ENCODE data around the gene ADAM12.

ADAM12 gene

GRCh38 chr10:126073606-126074005, 314.7 kb downstream of the ADAM12 start:
- no peak overlapping the region for H3K4me3 ChIP-seq (ENCODE audit: low read depth, low read length)
- TF ChIP-seq CTCF (IDR thresholded peaks at IDR 0.05; ENCODE audit: low read depth, low read length): no peak

GRCh38 chr10:126072622-126073021, 315.7 kb downstream of the ADAM12 start:
- H3K4me3 ChIP-seq (ENCODE audit: low read depth, low read length): no peak overlapping the region
- TF ChIP-seq CTCF (IDR thresholded peaks at IDR 0.05; ENCODE audit: low read depth, low read length): no peak

DNA sequence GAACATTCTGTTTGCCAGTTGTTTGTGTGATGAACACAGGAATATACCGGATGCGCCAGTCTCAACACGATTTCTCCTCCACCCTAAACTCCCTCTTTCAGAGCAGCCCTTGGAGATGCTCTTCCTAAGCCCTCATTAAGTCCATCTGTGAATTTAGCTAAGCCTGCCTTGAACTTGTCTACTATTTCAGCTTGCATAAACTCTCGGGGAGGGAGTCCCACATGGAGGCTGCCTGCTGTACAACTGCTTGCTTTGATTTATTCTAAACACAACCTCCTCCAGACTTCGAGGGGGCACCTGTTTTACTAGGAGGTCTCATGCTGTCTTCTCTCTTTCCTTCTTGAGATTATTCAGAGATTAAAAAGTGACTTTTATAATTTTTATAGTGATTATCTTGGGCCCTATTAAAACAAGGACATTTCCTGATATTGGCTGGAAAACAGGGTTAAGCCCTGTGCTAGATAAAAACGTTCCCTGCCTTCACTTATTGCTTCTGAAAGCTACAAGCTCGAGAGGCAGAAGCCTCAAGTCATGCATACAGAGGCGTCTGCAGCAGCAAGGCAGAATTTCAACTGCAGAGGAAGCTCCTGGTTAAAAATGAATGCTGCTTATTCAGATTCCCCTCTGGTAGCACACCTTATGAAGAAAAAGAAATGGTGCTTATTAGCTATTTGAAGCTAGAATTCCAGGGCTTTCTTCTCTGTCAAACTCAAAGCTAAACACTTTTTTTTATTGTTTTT, 317.6 kb downstream of the ADAM12 start:
- no peak overlapping the region for H3K4me3 ChIP-seq (ENCODE audit: low read depth, low read length)
- TF ChIP-seq CTCF (IDR thresholded peaks at IDR 0.05; ENCODE audit: low read depth, low read length): no peak

GRCh38 chr10:126068322-126068721, 320.0 kb downstream of the ADAM12 start:
- TF ChIP-seq CTCF (IDR thresholded peaks at IDR 0.05; ENCODE audit: low read depth, low read length): no peak
- H3K4me3 ChIP-seq (ENCODE audit: low read depth, low read length): no peak overlapping the region

GRCh38 chr10:126066456-126066855, 321.8 kb downstream of the ADAM12 start:
- no peak for TF ChIP-seq CTCF (IDR thresholded peaks at IDR 0.05; ENCODE audit: low read depth, low read length)
- no peak overlapping the region for H3K4me3 ChIP-seq (ENCODE audit: low read depth, low read length)

DNA sequence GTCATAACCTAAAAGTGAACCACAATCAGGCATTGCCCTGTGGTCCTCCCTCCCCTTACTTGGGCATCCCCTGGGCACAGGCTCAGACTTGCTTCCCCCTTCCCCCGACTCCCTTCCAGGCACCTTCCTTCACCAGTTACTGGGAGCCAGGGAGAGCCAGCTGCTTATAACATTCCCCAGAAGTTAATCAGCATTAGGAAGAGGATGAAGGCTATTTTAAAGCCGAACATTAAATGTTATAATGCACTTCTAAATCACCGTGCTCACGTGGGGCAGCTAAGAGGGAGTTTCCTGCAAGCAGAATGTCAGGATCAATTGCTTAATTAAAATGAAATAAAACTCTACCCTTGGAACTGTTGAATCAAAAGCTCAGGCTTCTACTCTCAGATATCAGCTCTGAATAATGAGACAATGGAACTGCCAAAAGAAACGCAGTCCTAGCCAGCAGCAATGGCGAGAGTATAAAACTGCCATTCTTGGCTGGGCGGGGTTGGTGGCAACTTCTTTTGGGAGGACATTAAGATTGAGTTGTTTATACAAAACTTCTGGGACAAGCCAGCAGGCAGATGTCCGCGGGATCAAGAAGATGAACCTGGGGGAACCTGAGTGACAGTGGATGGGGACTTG, 322.4 kb downstream of the ADAM12 start:
- no peak for TF ChIP-seq CTCF (IDR thresholded peaks at IDR 0.05; ENCODE audit: low read depth, low read length)
- H3K4me3 ChIP-seq (ENCODE audit: low read depth, low read length): no peak overlapping the region

GRCh38 chr10:126064512-126064911, 323.8 kb downstream of the ADAM12 start:
- TF ChIP-seq CTCF (IDR thresholded peaks at IDR 0.05; ENCODE audit: low read depth, low read length): no peak
- no peak overlapping the region for H3K4me3 ChIP-seq (ENCODE audit: low read depth, low read length)
